HPDE6-E6E7 (cell line): Measurements from ENCODE around the gene KCP.
"Not testable (repeated sequence)": the region's sequence is repeated elsewhere in the genome, so short reads cannot be mapped to it uniquely, and the experiment has no call there.

Experiments
- DNase-seq: peaks from one replicate; pipeline ENCODE4 v3.0.0; 2011; ENCODE audit warnings: missing footprints; ENCODE audit errors: extremely low spot score

The KCP gene

DNA sequence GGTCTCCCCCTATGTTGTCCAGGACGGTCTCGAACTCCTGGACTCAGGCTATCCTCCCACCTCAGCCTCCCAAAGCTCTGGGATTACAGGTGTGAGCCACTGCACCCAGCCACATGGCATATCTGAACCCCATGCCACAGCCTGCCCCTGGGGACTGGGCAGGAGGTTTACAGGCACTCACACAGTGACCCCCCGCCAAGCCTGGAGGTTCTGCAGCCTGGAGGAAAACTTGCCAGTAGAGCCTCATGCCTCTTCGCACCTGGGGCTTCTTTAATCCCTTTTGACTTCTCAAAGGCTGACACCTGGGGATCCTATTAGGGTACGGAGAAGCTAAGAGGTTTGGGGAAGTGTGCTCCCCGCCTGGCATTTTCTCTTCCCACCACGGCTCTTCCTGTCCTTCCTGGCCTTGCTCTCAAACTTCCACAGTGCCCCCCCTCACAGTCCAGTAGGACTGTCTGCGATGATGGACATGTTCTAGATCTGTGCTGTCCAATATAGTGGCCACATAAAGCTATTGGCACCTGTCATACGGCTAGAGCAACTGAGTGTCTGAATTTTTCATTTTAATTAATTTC lies 11.4 kb upstream of the KCP start:
- DNase-seq, result no peak

DNA sequence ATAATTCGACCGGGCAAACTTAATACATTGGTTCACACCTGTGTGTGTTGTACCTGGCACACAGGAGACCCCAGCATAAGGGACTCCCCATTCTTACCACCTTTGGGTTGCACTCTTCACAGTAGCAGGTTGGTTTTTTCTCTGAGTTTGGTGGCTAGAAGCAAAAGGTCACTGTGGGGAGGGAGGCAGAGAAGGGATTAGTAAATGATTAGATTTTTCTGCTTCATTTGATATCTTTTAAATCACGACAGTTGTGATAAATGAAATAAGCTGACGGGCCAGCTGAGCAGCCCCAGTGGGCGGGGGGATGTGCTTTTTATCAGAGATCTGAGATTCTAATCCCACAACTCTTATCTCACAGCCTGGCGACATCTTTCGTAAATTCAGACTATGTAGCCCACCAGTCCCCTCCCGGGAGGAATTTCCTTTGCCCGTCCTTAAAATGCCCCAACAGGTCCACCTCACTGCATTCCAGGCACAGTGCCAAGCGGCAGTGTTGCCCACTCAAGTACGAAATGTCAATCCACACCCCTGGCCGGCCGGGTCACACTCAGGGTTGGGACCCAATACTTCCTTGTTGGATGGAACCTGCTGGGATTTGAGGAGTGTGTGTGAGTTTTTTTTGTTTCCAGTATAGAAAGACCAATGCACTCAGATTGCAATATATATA lies 10.5 kb upstream of the KCP start:
- no peak for DNase-seq

DNA sequence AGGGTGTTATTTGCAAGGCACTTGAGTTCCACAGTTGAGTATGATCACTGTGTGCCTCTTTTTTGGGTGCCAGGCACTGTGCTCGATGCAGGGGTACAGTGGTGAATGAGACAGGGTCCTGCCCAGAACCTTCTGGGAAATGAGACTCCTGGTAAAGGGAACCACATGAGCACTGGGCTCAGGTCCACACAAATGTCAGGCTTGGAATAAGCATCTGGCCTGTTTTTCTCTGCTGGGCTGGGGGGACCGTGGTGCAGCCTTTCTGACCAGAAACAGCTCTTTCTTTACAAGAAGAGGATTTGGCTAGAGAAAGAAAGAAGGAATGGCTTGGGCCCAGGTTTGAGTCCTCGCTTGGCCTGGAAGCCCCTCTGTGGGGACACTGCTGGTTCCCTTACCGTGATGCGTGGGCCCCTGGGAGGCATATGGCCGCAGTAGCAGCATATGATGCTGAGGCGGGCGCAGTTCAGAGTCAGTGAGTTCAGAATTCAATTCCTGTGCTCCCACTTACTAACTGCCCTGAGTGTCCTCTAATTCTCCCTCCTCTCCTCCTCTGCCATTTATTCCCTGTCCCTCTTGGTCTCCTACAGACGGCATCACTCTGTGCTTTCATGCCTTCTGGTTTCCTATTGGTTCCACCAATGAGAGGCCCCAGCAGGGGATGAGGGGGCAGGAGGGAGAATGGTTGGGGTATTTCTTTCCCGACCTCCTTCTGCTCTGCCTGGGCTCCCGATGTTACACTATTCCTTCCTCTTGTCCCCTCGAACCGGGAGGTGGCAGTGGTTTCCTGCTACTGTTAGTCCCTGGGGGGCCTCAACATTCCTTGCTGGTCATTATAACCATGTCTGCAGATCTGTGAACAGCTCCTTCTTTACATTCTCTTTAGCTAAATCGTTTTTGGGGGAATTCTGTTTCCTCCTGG lies 9.6 kb upstream of the KCP start:
- no peak for DNase-seq

DNA sequence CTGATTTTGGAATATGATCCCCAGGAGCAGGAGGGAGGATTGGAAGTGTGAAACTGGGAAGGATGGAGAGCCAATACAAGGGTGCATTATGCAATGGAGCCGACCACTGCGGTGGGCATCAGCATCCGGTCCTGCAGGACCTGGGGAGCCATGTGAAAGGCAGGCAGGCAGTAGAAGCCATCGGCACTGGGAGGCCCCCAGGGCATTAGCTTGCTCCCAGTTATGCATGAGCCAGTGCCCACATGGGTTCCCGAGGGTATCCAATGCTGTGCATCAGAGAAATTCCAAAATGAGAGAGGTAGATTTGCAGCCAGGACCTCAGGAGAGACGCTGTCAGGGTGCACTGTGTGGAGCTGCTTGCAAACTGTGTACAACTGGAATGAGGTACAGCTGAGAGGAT lies 8.7 kb upstream of the KCP start:
- no peak for DNase-seq

DNA sequence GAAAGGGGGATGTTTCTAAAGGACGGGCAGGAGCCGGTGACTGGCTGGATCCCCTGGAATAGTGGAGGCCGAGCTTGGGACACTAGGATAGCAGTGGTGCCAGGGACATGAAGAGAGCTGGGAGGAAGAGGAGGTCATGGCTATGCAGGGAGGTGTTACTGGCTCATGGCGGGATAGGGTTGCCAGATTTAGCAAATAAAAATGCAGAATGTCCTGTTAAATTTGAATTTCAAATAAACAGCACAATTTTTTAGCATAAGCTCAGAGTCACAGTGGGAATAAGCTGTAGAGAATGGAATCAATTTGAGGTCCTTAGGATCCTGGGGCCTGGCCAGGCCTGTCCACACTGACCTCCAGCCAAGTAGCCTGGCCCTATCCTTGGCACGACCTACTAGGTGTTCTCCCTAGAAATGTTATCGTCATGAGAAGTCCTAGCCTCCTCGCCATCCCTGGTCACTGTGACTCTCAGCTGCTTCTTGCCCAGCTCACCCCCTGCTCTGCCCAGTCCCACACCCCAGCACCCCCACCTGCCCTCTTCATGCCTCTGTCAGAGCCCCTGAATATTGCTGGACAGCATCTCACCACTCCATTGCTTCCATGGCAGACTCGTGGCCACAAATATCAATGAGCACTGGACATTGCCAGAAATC lies 7.6 kb upstream of the KCP start:
- no peak for DNase-seq

DNA sequence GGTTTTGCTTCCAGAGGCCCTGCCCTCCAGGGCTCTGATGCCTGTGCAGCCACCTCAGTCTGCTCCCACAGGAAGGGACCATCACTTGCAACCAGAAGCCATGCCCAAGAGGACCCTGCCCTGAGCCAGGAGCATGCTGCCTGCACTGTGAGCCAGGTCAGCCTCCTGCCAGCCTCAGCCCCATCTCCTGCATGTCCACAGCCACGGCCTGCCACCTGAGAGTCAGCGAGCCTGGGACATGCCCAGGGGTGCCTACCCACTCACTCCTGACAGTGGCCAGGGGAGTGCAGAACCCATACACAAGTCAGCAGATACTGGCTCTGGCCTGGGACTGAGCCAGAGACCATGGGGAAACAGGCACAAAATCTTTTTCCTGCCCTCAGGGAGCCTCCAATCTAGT lies 6.6 kb upstream of the KCP start:
- no peak for DNase-seq

DNA sequence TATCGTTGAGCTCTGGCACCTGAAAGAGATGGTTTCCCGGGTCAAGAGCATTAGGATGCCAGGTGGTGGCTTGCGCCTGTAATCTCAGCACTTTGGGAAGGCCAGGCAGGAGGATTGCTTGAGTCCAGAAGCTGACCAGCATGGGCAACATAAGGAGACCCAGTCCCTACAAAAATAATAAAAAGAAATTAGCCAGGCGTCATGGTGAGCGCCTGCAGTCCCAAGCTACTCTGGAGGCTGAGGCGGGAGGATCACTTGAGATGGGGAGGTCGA lies 6.1 kb upstream of the KCP start:
- DNase-seq, result no peak

DNA sequence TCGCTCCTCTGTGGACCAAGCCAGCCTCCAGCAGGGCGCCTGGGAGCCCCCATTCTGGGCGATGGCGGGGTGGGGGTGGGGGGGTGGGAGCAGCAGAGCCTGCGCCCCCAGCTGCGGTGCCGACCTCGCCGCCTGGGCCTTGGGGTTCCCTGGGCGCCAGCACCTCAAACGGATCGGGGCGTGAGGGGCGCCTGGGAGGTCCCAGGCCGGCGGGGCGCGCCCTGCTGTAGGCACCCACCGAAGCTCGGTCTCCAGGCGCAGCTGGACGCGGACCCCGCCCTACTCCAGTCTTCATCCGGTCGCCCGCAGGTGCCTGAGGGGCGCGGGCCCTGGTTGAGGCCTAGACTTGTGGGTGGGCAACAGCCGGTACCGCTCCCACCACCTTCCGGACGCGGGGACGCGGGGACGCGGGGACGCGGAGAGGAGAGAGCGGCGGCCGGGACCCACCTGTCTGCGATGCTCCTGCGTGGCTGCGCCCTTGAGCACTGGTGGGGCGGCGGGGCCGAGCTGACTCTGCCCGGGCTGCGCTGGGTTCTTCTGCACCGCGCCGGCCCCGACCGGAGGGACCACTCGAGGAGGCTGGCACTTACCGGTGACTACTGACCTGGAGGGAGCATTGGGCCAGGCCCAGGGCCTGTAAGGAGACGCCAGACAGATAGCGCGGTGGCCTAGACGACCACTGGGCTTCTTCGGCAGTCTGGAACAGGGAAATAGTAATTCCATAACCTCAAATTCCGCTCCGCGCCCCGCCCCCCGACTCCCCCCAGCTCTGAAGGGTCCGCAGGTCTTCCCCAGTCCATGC lies 5.5 kb upstream of the KCP start:
- DNase-seq, result no peak

DNA sequence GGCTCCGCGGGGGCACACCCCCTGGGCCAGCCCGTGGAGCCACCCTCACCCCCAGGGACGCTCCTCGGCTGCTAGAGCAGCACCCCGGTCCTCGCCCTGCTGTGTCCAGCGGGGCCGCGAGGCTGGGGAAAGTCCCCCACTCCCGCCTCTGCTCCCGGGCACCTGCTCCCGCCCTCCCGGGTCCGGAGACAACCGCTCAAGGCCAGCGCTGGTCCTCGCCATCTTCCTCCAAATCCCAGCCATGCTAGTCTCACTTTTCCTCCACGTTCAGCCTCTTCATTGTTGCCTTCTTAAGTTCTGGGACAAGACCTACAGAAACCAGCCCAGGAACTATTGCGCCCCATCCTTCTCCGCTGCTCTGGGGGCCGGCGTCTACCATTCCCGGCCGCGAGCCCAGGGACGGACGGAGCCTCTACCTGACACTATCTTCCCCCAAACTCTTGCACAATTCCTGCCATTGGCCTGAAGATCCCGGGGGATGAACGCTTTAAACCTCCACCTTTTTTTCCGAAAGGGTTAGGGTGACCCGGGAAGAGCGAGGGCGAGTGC lies 4.8 kb upstream of the KCP start:
- DNase-seq, result no peak

DNA sequence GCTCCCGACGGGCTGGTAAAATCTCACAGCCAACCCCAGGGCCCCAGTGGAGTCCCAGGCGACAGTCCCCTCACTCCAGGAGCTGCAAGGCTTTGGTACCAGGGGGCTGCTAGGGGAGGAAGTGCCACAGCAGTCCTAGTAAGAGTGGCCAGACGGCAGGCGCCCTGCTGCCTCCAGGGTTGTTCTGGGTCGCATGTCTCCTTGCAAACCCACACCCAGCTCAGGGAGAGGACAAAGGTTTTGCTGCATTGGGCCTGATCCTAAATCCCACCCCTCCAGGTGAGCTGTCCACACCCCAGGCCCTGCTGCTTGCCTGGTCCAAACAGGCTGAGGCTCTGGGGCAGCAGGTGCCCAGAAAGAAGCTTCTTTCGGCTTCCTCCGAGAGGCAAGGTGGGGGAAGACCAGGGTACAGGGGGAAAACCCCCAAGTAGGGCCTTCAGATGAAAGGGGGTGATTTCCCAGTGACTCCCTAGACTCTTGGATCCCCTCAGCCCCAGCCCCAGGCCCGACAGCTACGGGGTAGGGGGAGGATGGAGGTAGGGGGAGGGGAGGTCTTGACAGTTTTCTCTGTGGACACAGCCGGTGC lies 4.2 kb upstream of the KCP start:
- DNase-seq, result no peak

DNA sequence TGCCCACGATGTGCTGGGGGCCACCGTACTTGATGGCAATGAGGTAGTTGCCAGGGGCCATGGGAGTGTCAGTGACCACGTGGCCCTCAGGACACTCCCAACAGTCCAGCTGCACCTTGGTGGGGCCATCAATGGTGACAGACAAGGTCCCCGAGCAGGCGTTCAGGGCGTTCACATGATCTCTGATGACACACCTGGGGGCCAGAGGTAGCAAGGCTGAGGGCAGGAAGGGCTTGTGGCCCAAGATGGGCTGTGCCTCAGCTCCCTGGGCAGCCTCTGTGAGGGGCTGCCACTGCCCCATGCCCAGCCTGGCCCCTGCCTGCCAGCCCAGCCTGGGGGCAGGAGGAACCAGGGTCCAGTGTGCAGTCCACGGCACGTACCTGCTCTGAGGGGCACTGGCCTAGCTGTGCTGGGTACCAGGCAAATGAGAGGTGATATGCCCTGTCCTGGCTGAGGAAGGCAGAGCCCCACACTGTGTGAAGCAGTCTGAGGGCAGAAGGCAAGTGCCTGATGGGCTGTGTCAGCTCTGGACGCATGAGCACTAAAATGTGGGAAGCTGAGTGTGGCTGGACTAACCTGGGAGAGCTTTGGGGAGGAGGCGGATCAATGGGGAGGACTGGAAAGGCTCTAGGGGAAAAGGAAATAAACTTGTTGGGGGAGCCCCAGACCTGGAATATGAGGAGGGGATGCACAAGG lies 3.5 kb upstream of the KCP start:
- DNase-seq, result no peak

DNA sequence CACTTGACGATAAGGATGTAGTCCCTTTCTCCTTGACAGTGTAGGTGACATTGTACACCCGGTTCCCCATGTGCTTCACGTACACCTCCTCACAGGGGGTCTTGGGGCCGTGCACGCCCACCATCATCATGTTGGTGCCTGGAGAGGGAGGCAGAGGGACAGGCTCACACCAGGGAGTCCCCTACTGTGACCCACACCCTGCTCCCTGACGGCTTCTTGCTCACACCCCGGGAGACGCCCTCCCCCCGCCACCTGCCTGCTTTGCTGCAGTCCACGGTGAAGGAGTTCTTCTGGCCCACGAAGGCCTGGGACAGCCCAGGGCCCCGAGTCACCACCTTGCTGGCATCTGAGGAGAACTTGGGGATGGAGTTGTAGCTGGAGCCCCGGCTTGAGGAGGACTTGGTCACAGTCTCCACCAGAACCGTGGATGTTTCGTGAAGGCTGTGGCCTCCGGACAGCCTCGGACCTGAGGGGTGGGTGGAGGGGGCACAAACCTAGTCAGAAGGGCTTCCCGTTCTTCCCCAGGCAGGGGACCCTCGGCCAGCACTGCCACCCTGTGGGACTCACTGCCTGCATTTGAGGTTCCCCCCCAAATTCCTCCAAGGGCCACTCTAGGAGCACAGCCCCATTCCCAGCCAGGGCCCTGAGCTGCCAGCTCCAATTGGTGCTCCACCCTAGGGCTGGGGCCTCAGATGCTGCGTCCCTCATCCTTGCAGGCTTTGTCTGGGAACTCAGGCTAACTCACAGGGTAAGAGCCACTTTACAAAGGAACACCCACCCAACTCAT lies 2.4 kb upstream of the KCP start:
- not testable (repeated sequence) for DNase-seq

DNA sequence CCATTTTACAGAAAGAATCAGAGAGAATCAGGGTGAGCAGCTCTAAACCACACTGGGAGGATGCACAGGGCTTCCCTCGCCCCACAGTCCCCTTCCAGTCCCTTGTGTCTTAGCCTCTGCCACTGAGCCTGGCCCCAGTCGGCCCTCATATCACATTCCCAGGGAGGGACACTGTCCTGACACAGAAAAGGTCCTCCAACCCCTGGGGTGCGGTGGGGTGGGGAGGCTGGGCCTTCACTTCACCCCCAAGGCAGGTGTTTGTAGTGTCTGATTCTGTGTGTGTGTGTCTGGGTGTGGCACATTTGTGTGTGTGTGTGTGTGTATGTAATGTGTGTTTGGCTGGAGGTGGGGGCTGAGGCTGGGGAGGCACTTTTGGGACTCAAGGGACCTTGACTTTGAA lies 1.8 kb upstream of the KCP start:
- no peak for DNase-seq

DNA sequence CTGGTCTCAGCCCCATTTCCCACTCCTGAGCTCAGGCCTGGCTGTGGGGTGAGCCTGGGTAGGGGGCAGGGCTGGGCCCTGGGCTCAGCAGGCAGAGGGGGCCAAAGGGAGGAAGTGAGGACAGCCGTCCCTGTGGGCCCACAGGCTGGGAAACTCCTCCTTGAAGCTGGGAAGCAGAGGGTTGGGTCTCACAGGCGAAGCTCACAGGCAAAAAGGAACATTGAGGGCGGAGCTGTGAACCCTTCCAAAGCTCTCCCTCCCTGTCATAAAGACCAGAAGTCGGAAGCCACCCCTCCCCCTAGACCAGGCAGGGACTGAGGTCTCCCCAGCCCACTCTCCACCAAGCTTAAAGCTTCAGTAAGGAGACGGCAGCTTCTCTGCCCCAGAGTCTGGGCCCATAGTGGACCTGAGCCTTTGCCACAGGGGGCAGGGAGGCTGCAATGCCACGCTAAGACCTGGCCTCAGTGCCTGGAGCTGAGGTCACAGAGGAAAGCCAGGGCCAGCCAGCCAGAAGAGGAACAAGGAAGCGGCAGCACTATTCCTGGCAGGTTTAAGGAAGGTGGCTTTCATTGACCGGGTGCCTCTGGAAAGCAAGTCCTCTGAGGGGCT lies 1.0 kb upstream of the KCP start:
- no peak for DNase-seq

DNA sequence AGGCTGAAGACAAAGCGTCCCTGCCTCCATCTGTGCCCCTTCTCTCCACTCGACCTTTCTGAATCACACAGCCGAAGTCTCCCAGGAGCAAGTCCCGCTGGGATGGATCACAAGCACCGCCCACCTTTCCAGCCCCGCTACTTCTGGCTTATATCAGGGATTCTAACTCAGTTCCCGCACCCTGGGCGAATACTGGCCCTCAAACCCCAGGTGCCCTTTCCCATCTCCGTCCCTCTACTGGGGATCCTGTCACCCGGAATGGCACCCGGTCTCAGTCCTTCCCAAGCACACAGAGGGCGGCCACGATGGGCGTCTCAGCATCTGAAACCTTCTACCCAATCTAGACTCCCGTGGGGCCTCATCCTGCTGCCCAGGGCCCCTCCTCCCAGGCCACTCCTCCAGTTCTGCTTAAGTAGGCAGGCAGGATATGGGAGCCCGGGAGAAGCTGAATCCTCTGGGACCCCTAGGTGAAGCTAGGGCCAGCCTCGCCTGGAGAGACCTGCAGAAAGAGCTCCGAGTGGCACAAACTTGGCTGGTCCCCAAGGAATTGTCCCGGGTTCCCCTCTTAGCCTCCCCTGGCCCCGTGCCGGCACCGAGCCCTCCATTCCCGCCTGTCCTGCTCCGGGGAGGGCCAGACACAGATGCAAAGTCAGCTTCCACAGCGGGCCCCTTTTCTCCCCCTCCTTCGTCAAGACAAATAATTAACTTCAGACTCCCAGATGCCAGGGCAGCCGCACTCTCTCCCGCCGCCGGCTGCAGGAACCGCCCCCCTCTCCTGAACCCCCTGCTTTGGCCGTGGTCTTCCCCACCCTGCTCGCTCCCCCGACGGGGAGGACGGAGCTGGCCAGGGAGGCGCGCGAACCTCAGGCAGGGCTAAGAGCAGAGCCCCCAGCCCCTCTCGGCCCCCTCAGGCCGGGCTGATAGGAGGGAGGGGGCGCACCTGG lies 612 bp downstream of the KCP start:
- no peak for DNase-seq

DNA sequence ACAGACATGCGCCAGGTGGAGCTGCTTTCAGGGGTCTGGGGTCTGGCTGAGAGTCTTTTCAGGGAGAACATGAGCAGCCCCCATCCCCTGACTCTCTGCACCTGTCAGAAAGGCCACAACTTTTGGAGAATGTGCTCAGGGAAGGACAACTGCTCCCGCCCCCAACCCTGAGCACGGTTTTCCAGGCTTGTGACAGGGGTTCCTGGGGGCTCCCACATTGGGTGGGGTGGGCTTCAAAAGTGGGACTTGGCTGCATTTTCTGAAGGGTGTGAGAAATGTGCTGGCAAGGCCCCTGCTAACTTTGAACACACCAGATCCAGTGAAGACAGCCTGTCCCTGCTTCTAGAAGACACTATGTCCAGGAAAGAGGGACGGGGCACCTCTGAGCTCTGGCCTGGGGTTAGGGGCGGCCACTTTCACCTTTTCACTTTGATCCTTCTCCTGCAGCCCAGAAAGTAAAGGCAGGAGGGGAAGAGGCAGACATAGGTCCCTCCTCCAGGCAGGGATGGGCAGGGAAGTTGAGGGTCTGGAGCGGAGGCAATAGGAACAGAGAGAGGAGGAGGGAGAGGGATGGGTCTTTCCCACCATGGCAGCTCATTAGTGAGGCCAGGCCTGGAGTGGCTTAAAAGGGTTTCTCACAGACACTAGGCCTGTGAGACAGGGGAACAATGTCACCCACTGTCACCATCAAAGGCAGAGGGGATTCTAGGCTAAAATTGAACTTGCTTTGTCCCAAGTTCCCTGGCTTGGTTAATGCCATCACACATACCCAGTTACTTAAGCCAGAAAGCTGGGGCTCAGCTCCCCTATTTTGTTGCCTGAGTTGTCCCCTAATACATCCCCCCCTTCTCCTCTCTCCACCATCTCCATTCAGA lies 1.5 kb downstream of the KCP start:
- no peak for DNase-seq
